IMR-90 (cell line): Measurements from ENCODE around the gene DCDC1. TPM values are rescaled to one million over a fixed set of nuclear protein-coding genes. Genes with fewer than 3 reads are reported as not detected.

Source experiments
- ATAC-seq: fragments of 200-7000 bp; cut with Tn5 transposase; 2 replicates; pipeline ENCODE4 v1.9.1; 2020; ENCODE audit warnings: low read depth, mild to moderate bottlenecking, moderate library complexity
- BruUV-seq: library from RNA; stranded (reverse); fragments of 400-500 nt; replicated peaks from 2 replicates; lab custom pipeline; 2021; lab: Mats Ljungman, UMichigan
- CTCF ChIA-PET: fragments of 300-600 bp; formaldehyde crosslinking; extraction: SDS; loops from one replicate; lab custom pipeline; 2021; ENCODE audit warnings: antibody characterized with exemption; lab: Yijun Ruan, JAX
- POLR2A ChIA-PET: fragments of 300-600 bp; sonication (Branson Sonifier 250); formaldehyde crosslinking; loops from one replicate; lab custom pipeline; 2022; ENCODE audit warnings: antibody characterized with exemption; ENCODE audit not compliant: unreplicated experiment; lab: Charles Lee
- DNase-seq: peaks from one replicate; pipeline ENCODE4 v3.0.0; 2013
- H2AFZ ChIP-seq: replicated peaks from 2 replicates; pipeline ENCODE3; 2013; ENCODE audit warnings: low read length, mild to moderate bottlenecking; ENCODE audit not compliant: poor library complexity
- H2AK5ac ChIP-seq: 2 replicates; pipeline ENCODE4 v1.6.1; 2013; ENCODE audit warnings: low read depth, low read length, inconsistent platforms
- H2AK9ac ChIP-seq: replicated peaks from 2 replicates; pipeline ENCODE3; 2013; ENCODE audit warnings: mild to moderate bottlenecking, low read depth, low read length, moderate library complexity; ENCODE audit not compliant: poor library complexity
- H2BK120ac ChIP-seq: 2 replicates; pipeline ENCODE4 v1.6.1; 2013; ENCODE audit warnings: low read depth, low read length, inconsistent platforms
- H2BK15ac ChIP-seq: 3 replicates; pipeline ENCODE4 v1.6.1; 2013; ENCODE audit warnings: low read depth, low read length, inconsistent platforms
- H2BK20ac ChIP-seq: 2 replicates; pipeline ENCODE4 v1.6.1; 2013; ENCODE audit warnings: low read depth, mild to moderate bottlenecking, inconsistent platforms, low read length, moderate library complexity
- H2BK5ac ChIP-seq: 2 replicates; pipeline ENCODE4 v1.6.1; 2013; ENCODE audit warnings: mild to moderate bottlenecking, low read depth, low read length, inconsistent platforms; ENCODE audit not compliant: poor library complexity, severe bottlenecking
- H3K14ac ChIP-seq: replicated peaks from 2 replicates; pipeline ENCODE4 v1.6.1; 2013; ENCODE audit warnings: low read depth, low read length, inconsistent platforms
- H3K18ac ChIP-seq: 2 replicates; pipeline ENCODE4 v1.6.1; 2013; ENCODE audit warnings: low read depth, low read length, control low read depth
- H3K23ac ChIP-seq: 2 replicates; pipeline ENCODE4 v1.6.1; 2013; ENCODE audit warnings: low read depth, low read length, inconsistent platforms
- H3K27ac ChIP-seq: 2 replicates; pipeline ENCODE4 v1.5.1; 2013; ENCODE audit warnings: mild to moderate bottlenecking, control low read depth, low read length; ENCODE audit not compliant: insufficient read depth
- H3K27me3 ChIP-seq: 2 replicates; pipeline ENCODE4 v1.6.1; 2013; ENCODE audit warnings: low read length; ENCODE audit not compliant: control insufficient read depth, insufficient read depth
- H3K36me3 ChIP-seq: 2 replicates; pipeline ENCODE4 v1.6.1; 2013; ENCODE audit warnings: low read length, mixed read lengths; ENCODE audit not compliant: control insufficient read depth, insufficient read depth
- H3K4ac ChIP-seq: 2 replicates; pipeline ENCODE4 v1.6.1; 2013; ENCODE audit warnings: low read depth, low read length, inconsistent platforms
- H3K4me1 ChIP-seq: 2 replicates; pipeline ENCODE4 v1.6.1; 2013; ENCODE audit warnings: low read length, mixed read lengths; ENCODE audit not compliant: control insufficient read depth, insufficient read depth
- H3K4me2 ChIP-seq: 2 replicates; pipeline ENCODE4 v1.6.1; 2013; ENCODE audit warnings: low read depth, mild to moderate bottlenecking, control low read depth, low read length, moderate library complexity
- H3K4me3 ChIP-seq: 2 replicates; pipeline ENCODE4 v1.5.1; 2013; ENCODE audit warnings: low read depth, mild to moderate bottlenecking, control low read depth, low read length, moderate library complexity; ENCODE audit not compliant: insufficient read depth
- H3K56ac ChIP-seq: 2 replicates; pipeline ENCODE4 v1.6.1; 2013; ENCODE audit warnings: low read length, inconsistent platforms; ENCODE audit not compliant: insufficient read depth; ENCODE audit errors: extremely low read depth
- H3K79me1 ChIP-seq, 2 experiments: 2 replicates each; pipeline ENCODE4 v1.6.1; 2013; ENCODE audit warnings: low read length in 2 of 2, inconsistent platforms in 1 of 2, low read depth in 1 of 2
- H3K9ac ChIP-seq: 2 replicates; pipeline ENCODE4 v1.6.1; 2013; ENCODE audit warnings: low read depth, low read length, control low read depth
- H3K9me1 ChIP-seq: 2 replicates; pipeline ENCODE4 v1.6.1; 2013; ENCODE audit warnings: low read length, inconsistent platforms; ENCODE audit not compliant: insufficient read depth
- H3K9me3 ChIP-seq: 2 replicates; pipeline ENCODE4 v1.6.1; 2013; ENCODE audit warnings: low read length; ENCODE audit not compliant: control insufficient read depth, insufficient read depth
- H4K20me1 ChIP-seq: 2 replicates; pipeline ENCODE4 v1.6.1; 2013; ENCODE audit warnings: low read length, inconsistent platforms; ENCODE audit not compliant: insufficient read depth
- H4K5ac ChIP-seq: 2 replicates; pipeline ENCODE4 v1.6.1; 2013; ENCODE audit warnings: mild to moderate bottlenecking, low read depth, low read length, control low read depth
- H4K8ac ChIP-seq, 2 experiments: 2 replicates each; pipeline ENCODE4 v1.6.1; 2013; ENCODE audit warnings: low read depth in 2 of 2, low read length in 2 of 2, control low read depth in 1 of 2, inconsistent platforms in 1 of 2
- H4K91ac ChIP-seq: 2 replicates; pipeline ENCODE4 v1.6.1; 2013; ENCODE audit warnings: low read depth, low read length, inconsistent platforms; ENCODE audit not compliant: insufficient read depth
- BHLHE40 ChIP-seq: fragments of 150-350 bp; IDR thresholded peaks from 2 replicates; pipeline ENCODE4 v1.6.1; 2016; ENCODE audit warnings: mild to moderate bottlenecking, low read depth, low read length
- ELK1 ChIP-seq: fragments of 150-350 bp; IDR thresholded peaks from 2 replicates; pipeline ENCODE4 v1.6.1; 2016; ENCODE audit warnings: low read depth, mild to moderate bottlenecking, low read length, moderate library complexity, borderline replicate concordance
- MAFK ChIP-seq: IDR thresholded peaks from 2 replicates; pipeline ENCODE4 v1.6.1; 2012; ENCODE audit warnings: low read depth, low read length, improper control_type of control experiment
- MAZ ChIP-seq: IDR thresholded peaks from 2 replicates; pipeline ENCODE4 v1.6.1; 2012; ENCODE audit warnings: low read depth, mild to moderate bottlenecking, low read length, improper control_type of control experiment, moderate library complexity, borderline replicate concordance
- MXI1 ChIP-seq: IDR thresholded peaks from 2 replicates; pipeline ENCODE4 v1.6.1; 2012; ENCODE audit warnings: low read depth, mild to moderate bottlenecking, low read length, moderate library complexity, borderline replicate concordance
- POLR2A ChIP-seq: IDR thresholded peaks from 2 replicates; pipeline ENCODE4 v1.6.1; 2012; ENCODE audit warnings: mild to moderate bottlenecking, low read depth, low read length
- RCOR1 ChIP-seq: IDR thresholded peaks from 2 replicates; pipeline ENCODE4 v1.6.1; 2012; ENCODE audit warnings: mild to moderate bottlenecking, low read length, improper control_type of control experiment; ENCODE audit not compliant: insufficient replicate concordance
- RFX5 ChIP-seq: IDR thresholded peaks from 2 replicates; pipeline ENCODE4 v1.8.0; 2012; ENCODE audit warnings: low read depth, mild to moderate bottlenecking, low read length, moderate library complexity
- WGBS, 2 experiments: methylation state at CpG; one replicate each; pipeline versions ENCODE4 v1.1.5 to v1.1.7; 2013; ENCODE audit warnings: missing lambda C conversion rate in 2 of 2; ENCODE audit not compliant: insufficient read length in 1 of 2; ENCODE audit errors: extremely low coverage in 2 of 2; 5-methylcytosine and 5-hydroxymethylcytosine counted together
- dilution Hi-C: fragments of 300-500 bp; cut with HindIII; formaldehyde crosslinking; loops from one replicate; pipeline ENCODE4 v1.14.3; 2018; ENCODE audit warnings: low sequenced_read_pairs; ENCODE audit not compliant: unreplicated experiment
- in situ Hi-C: fragments of 300-500 bp; cut with MboI; formaldehyde crosslinking; loops from 3 replicates; pipeline ENCODE4 v1.14.3; 2019; ENCODE audit warnings: low sequenced_read_pairs, inconsistent platforms, mixed read lengths
- intact Hi-C: fragments of 100-400 bp; cut with micrococcal nuclease; formaldehyde crosslinking; loops from 2 replicates; pipeline ENCODE4 v1.10.0; 2022
- polyA plus RNA-seq, 3 experiments: library from polyadenylated mRNA; depleted of rRNA; stranded (reverse); fragments of >200 nt; gene quantifications; 2 replicates each; pipeline ENCODE4 v1.2.3, GENCODE V29; 2012; ENCODE audit warnings: low replicate concordance in 1 of 3
- total RNA-seq: library from RNA; depleted of rRNA; stranded (reverse); fragments of >200 nt; gene quantifications from 2 replicates; pipeline ENCODE4 v1.2.3, GENCODE V29; 2012

The DCDC1 gene
- total and polyA plus RNA-seq, 2 of the 4 experiments (the other 2 are of a cell fraction): not detected

GRCh38 chr11:31131760-31132159 is 237.8 kb downstream of the DCDC1 start:
- Histone ChIP-seq H3K27me3 (no peaks in the 10 kb centered on the region), H3K18ac (no peak overlapping the region), H2BK120ac (no peak overlapping the region), H2AK5ac (no peak overlapping the region), H3K9me1 (no peaks in the 10 kb centered on the region), H4K8ac (no peak overlapping the region), H4K91ac (no peak overlapping the region), H2AK9ac (no peak overlapping the region), H3K4me1 (no peaks in the 10 kb centered on the region), H3K56ac (no peak overlapping the region), H3K14ac (no peak overlapping the region), H2AFZ (no peak overlapping the region), H3K9me3 (no peaks in the 10 kb centered on the region), H3K4ac (no peak overlapping the region), H3K9ac (no peak overlapping the region), H3K36me3 (no peaks in the 10 kb centered on the region), H3K23ac (no peak overlapping the region), H3K4me2 (no peak overlapping the region), H4K5ac (no peak overlapping the region), H2BK20ac (no peak overlapping the region), H2BK5ac (no peak overlapping the region), H3K27ac (no peak overlapping the region), H3K4me3 (no peak overlapping the region), H2BK15ac (no peak overlapping the region), H4K20me1 (no peaks in the 10 kb centered on the region), H3K79me1 (no peaks in the 10 kb centered on the region)
- in situ Hi-C loops: no loop called here
- POLR2A ChIA-PET: no interaction called here
- TF ChIP-seq RCOR1: no peak
- no peak for TF ChIP-seq POLR2A
- no peak for TF ChIP-seq MAFK
- TF ChIP-seq MXI1: no peak
- TF ChIP-seq ELK1: no peak
- TF ChIP-seq MAZ: no peak
- no peak for TF ChIP-seq BHLHE40
- no peak for TF ChIP-seq RFX5
- no peak for ATAC-seq
- BruUV-seq: no TSS peak
- no peak for DNase-seq
- dilution Hi-C loops: no loop called here
- WGBS, 2 experiments: no CpG with 5 or more reads among the region's 1 CpG
- CTCF ChIA-PET: no interaction called here
- intact Hi-C loops: no loop called here
